Chondrocyte (in vitro differentiated cells): ENCODE measurements around the gene STIM2. TPM values are rescaled to one million over a fixed set of nuclear protein-coding genes. Genes with fewer than 3 reads are reported as not detected.

ENCODE experiments used
- DNase-seq: peaks from one replicate; pipeline ENCODE4 v3.0.0; 2021; ENCODE audit warnings: mixed read lengths, low spot score
- H3K27ac Mint-ChIP-seq: one replicate; pipeline ENCODE4 v1.8.0; 2021; ENCODE audit warnings: mild to moderate bottlenecking, moderate library complexity, mixed read lengths; ENCODE audit not compliant: unreplicated experiment
- H3K27me3 Mint-ChIP-seq: 2 replicates; pipeline ENCODE4 v1.8.0; 2021; ENCODE audit warnings: low read depth, mixed read lengths
- H3K36me3 Mint-ChIP-seq: 2 replicates; pipeline ENCODE4 v1.8.0; 2021; ENCODE audit warnings: low read depth, mixed read lengths
- H3K4me1 Mint-ChIP-seq: 2 replicates; pipeline ENCODE4 v1.8.0; 2021; ENCODE audit warnings: low read depth, mild to moderate bottlenecking, mixed read lengths
- H3K4me3 Mint-ChIP-seq: one replicate; pipeline ENCODE4 v1.8.0; 2021; ENCODE audit warnings: mild to moderate bottlenecking, moderate library complexity, mixed read lengths; ENCODE audit not compliant: unreplicated experiment
- H3K9me3 Mint-ChIP-seq: 2 replicates; pipeline ENCODE4 v1.8.0; 2021; ENCODE audit warnings: low read depth, mixed read lengths
- CTCF ChIP-seq: fragments of 200-600 bp; sonication (generic); IDR thresholded peaks from 2 replicates; pipeline ENCODE4 v1.5.0; 2021; ENCODE audit warnings: antibody characterized with exemption, mild to moderate bottlenecking, moderate library complexity
- total RNA-seq: library from RNA; stranded (reverse); gene quantifications from 3 replicates; pipeline ENCODE4 v1.2.1, GENCODE V29; 2021

The STIM2 gene
- total RNA-seq, 1 donor from 2014 or later: 13.5 TPM

- H3K4me1 Mint-ChIP-seq: no peaks in the 10 kb centered on the region
- no peak for DNase-seq
- no peaks in the 10 kb centered on the region for H3K27me3 Mint-ChIP-seq
- no peak overlapping the region for H3K27ac Mint-ChIP-seq
- no peak for TF ChIP-seq CTCF
- peaks cover 6% of the 10 kb centered on the region for H3K36me3 Mint-ChIP-seq
- H3K9me3 Mint-ChIP-seq: no peaks in the 10 kb centered on the region
- no peak overlapping the region for H3K4me3 Mint-ChIP-seq
Observed at GRCh38 chr4:27019766-27020165, 159.1 kb downstream of the STIM2 start.

- peaks cover 6% of the 10 kb centered on the region for H3K36me3 Mint-ChIP-seq
- no peak overlapping the region for H3K27ac Mint-ChIP-seq
- H3K4me1 Mint-ChIP-seq: no peaks in the 10 kb centered on the region
- no peaks in the 10 kb centered on the region for H3K9me3 Mint-ChIP-seq
- DNase-seq: no peak
- H3K4me3 Mint-ChIP-seq: no peak overlapping the region
- TF ChIP-seq CTCF: no peak
- H3K27me3 Mint-ChIP-seq: no peaks in the 10 kb centered on the region
Observed at GRCh38 chr4:27020203-27020602, 159.6 kb downstream of the STIM2 start.

GRCh38 chr4:27020603-27021002 is 160.0 kb downstream of the STIM2 start:
- Mint-ChIP-seq H3K4me3 (no peak overlapping the region), H3K27me3 (no peaks in the 10 kb centered on the region), H3K36me3 (peaks cover 6% of the 10 kb centered on the region), H3K4me1 (no peaks in the 10 kb centered on the region), H3K27ac (no peak overlapping the region), H3K9me3 (no peaks in the 10 kb centered on the region)
- TF ChIP-seq CTCF: no peak
- no peak for DNase-seq

- H3K4me3 Mint-ChIP-seq: no peak overlapping the region
- DNase-seq: no peak
- H3K27ac Mint-ChIP-seq: no peak overlapping the region
- no peaks in the 10 kb centered on the region for H3K27me3 Mint-ChIP-seq
- H3K9me3 Mint-ChIP-seq: no peaks in the 10 kb centered on the region
- peaks cover 5% of the 10 kb centered on the region for H3K36me3 Mint-ChIP-seq
- no peak for TF ChIP-seq CTCF
- no peaks in the 10 kb centered on the region for H3K4me1 Mint-ChIP-seq
Observed at GRCh38 chr4:27022963-27023362, 162.3 kb downstream of the STIM2 start.

GRCh38 chr4:27023366-27023765 is 162.7 kb downstream of the STIM2 start:
- no peak for DNase-seq
- Mint-ChIP-seq H3K27me3 (no peaks in the 10 kb centered on the region), H3K36me3 (peaks cover 5% of the 10 kb centered on the region), H3K4me3 (no peak overlapping the region), H3K4me1 (no peaks in the 10 kb centered on the region), H3K9me3 (no peaks in the 10 kb centered on the region), H3K27ac (no peak overlapping the region)
- TF ChIP-seq CTCF: no peak
